GM19238 (cell line): ENCODE data around the gene ALDOC.
"Not testable (repeated sequence)": the region's sequence is repeated elsewhere in the genome, so short reads cannot be mapped to it uniquely, and the experiment has no call there.

Experiments used
- DNase-seq: peaks from one replicate; pipeline ENCODE4 v3.0.0; 2011; ENCODE audit warnings: low spot score; ENCODE audit not compliant: insufficient read length

ALDOC gene

GRCh38 chr17:28584434-28584833 lies 7.7 kb upstream of the ALDOC start:
- no peak for DNase-seq

GRCh38 chr17:28582513-28582912 lies 5.8 kb upstream of the ALDOC start:
- DNase-seq: no peak

GRCh38 chr17:28580959-28581358 lies 4.3 kb upstream of the ALDOC start:
- no peak for DNase-seq

- no peak for DNase-seq
Observed at GRCh38 chr17:28579526-28579925, 2.8 kb upstream of the ALDOC start.

GRCh38 chr17:28578246-28579195 lies 1.8 kb upstream of the ALDOC start:
- DNase-seq: no peak

- no peak for DNase-seq
Observed at GRCh38 chr17:28577466-28577824, 750 bp upstream of the ALDOC start.

GRCh38 chr17:28576016-28576415 lies 679 bp downstream of the ALDOC start:
- not testable (repeated sequence) for DNase-seq

- DNase-seq: no peak
Observed at GRCh38 chr17:28575126-28575795, 1.4 kb downstream of the ALDOC start.

- DNase-seq: no peak
Observed at GRCh38 chr17:28574526-28574925, 2.2 kb downstream of the ALDOC start.

- DNase-seq: no peak
Observed at GRCh38 chr17:28573966-28574480, 2.7 kb downstream of the ALDOC start.

- DNase-seq: no peak
Observed at GRCh38 chr17:28573521-28573920, 3.2 kb downstream of the ALDOC start.

GRCh38 chr17:28573040-28573380 lies 3.7 kb downstream of the ALDOC start:
- DNase-seq: no peak

GRCh38 chr17:28572259-28573039 lies 4.2 kb downstream of the ALDOC start:
- no peak for DNase-seq

- peak; percentile 95 for DNase-seq
Observed at GRCh38 chr17:28571361-28572122, 5.2 kb downstream of the ALDOC start, which contains the start of gene PIGS. PIGS (minus strand) TSS chr17:28571524; CDS start chr17:28571496, 28 bp downstream.

- DNase-seq: no peak
Observed at GRCh38 chr17:28570716-28571360, 5.9 kb downstream of the ALDOC start.

- no peak for DNase-seq
Observed at GRCh38 chr17:28569446-28569845, 7.2 kb downstream of the ALDOC start.

- no peak for DNase-seq
Observed at GRCh38 chr17:28567604-28568003, 9.1 kb downstream of the ALDOC start.

GRCh38 chr17:28563475-28563874 lies 13.2 kb downstream of the ALDOC start:
- DNase-seq: no peak

GRCh38 chr17:28555022-28555421 lies 21.7 kb downstream of the ALDOC start:
- no peak for DNase-seq

- no peak for DNase-seq
Observed at GRCh38 chr17:28554565-28554964, 22.1 kb downstream of the ALDOC start.
